OCI-LY7 (cell line): ENCODE data around the gene SURF4. TPM values are rescaled to one million over a fixed set of nuclear protein-coding genes. Genes with fewer than 3 reads are reported as not detected.

Experiments
- BruUV-seq: library from RNA; stranded (reverse); fragments of 400-500 nt; replicated peaks from 2 replicates; lab custom pipeline; 2021; lab: Mats Ljungman, UMichigan
- CTCF ChIA-PET: fragments of 300-600 bp; sonication (Branson Sonifier 250); formaldehyde crosslinking; loops from one replicate; lab custom pipeline; 2022; ENCODE audit warnings: antibody characterized with exemption; ENCODE audit not compliant: unreplicated experiment; lab: Charles Lee
- POLR2A ChIA-PET: fragments of 300-600 bp; sonication (Branson Sonifier 250); formaldehyde crosslinking; loops from one replicate; lab custom pipeline; 2022; ENCODE audit warnings: antibody characterized with exemption; lab: Charles Lee
- DNase-seq: peaks from one replicate; pipeline ENCODE4 v3.0.0-alpha.2; 2015; ENCODE audit warnings: low spot score
- H2AFZ ChIP-seq: fragments of 200-600 bp; sonication (generic), shearing (Covaris generic); 2 replicates; pipeline ENCODE4 v1.6.1; 2014; ENCODE audit warnings: mild to moderate bottlenecking, antibody characterized with exemption, low read length, moderate library complexity
- H3K27ac ChIP-seq: fragments of 200-600 bp; sonication (generic); 2 replicates; pipeline ENCODE4 v1.5.1; 2014; ENCODE audit warnings: mixed run types, low read depth, mild to moderate bottlenecking, moderate library complexity, low read length, inconsistent platforms; ENCODE audit not compliant: poor library complexity, severe bottlenecking
- H3K36me3 ChIP-seq: fragments of 200-600 bp; sonication (generic); 2 replicates; pipeline ENCODE4 v1.6.1; 2014; ENCODE audit warnings: mild to moderate bottlenecking, antibody characterized with exemption, low read length, moderate library complexity, mixed read lengths; ENCODE audit not compliant: insufficient read depth
- H3K4me1 ChIP-seq: fragments of 200-600 bp; sonication (generic); 2 replicates; pipeline ENCODE4 v1.5.1; 2014; ENCODE audit warnings: mild to moderate bottlenecking, low read length; ENCODE audit not compliant: insufficient read depth, poor library complexity, severe bottlenecking
- H3K4me2 ChIP-seq: fragments of 200-600 bp; sonication (generic); 2 replicates; pipeline ENCODE4 v1.6.1; 2014; ENCODE audit warnings: mild to moderate bottlenecking, low read length
- H3K4me3 ChIP-seq: fragments of 200-600 bp; sonication (generic); 2 replicates; pipeline ENCODE4 v1.5.1; 2014; ENCODE audit warnings: mild to moderate bottlenecking, low read depth, low read length; ENCODE audit not compliant: poor library complexity, severe bottlenecking
- H3K79me2 ChIP-seq: fragments of 200-600 bp; sonication (generic); 2 replicates; pipeline ENCODE4 v1.6.1; 2016; ENCODE audit warnings: low read depth, mild to moderate bottlenecking, low read length, moderate library complexity, mixed read lengths; ENCODE audit not compliant: insufficient read depth
- H3K9me2 ChIP-seq: fragments of 200-600 bp; sonication (generic); 2 replicates; pipeline ENCODE4 v1.6.1; 2016; ENCODE audit warnings: mild to moderate bottlenecking, low read length, mixed read lengths; ENCODE audit not compliant: insufficient read depth
- H3K9me3 ChIP-seq: fragments of 200-600 bp; sonication (generic); 2 replicates; pipeline ENCODE4 v1.6.1; 2014; ENCODE audit warnings: mild to moderate bottlenecking, mixed run types, low read length, mixed read lengths
- H4K20me1 ChIP-seq: fragments of 200-600 bp; sonication (generic); 2 replicates; pipeline ENCODE4 v1.6.1; 2014; ENCODE audit warnings: mild to moderate bottlenecking, antibody characterized with exemption, low read length, moderate library complexity, mixed read lengths; ENCODE audit not compliant: insufficient read depth
- CTCF ChIP-seq: fragments of 200-600 bp; sonication (generic); conservative IDR thresholded peaks from 2 replicates; pipeline ENCODE4 v1.5.1; 2014; ENCODE audit warnings: mild to moderate bottlenecking, antibody characterized with exemption, low read length, moderate library complexity, mixed read lengths
- EZH2phosphoT487 ChIP-seq: fragments of 200-600 bp; sonication (generic); IDR thresholded peaks from 2 replicates; pipeline ENCODE4 v1.6.1; 2018; ENCODE audit warnings: low read depth, borderline replicate concordance, mild to moderate bottlenecking, mixed run types, antibody characterized with exemption, low read length, moderate library complexity, mixed read lengths
- intact Hi-C: fragments of 100-400 bp; cut with micrococcal nuclease; formaldehyde crosslinking; loops from one replicate; pipeline ENCODE4 v1.10.0; 2022; ENCODE audit not compliant: unreplicated experiment
- total RNA-seq, 2 experiments: library from RNA; depleted of rRNA in 1 of 2; stranded (reverse); fragments of >200 nt in 1 of 2; shearing (Covaris generic) in 1 of 2; gene quantifications; 2 replicates each; pipeline ENCODE4 v1.2.3, GENCODE V29; 2014 to 2022

SURF4 gene
- total RNA-seq, 2 experiments from 2014 or later, result 75.5 to 92.3 TPM

GRCh38 chr9:133400292-133400691 is 24.4 kb upstream of the SURF4 start:
- Histone ChIP-seq H4K20me1 (no peaks in the 10 kb centered on the region), H3K36me3 (peaks cover 26% of the 10 kb centered on the region), H3K27ac (no peak overlapping the region), H3K9me3 (no peaks in the 10 kb centered on the region), H3K4me3 (no peak overlapping the region), H3K4me2 (no peak overlapping the region), H3K79me2 (no peaks in the 10 kb centered on the region), H3K4me1 (no peaks in the 10 kb centered on the region), H3K9me2 (no peaks in the 10 kb centered on the region), H2AFZ (no peak overlapping the region)
- no TSS peak for BruUV-seq
- intact Hi-C loops, result no loop called here
- DNase-seq, result no peak
- ChIA-PET CTCF (no interaction called here), POLR2A (interaction anchor here (0.7 kb wide), 1 partner anchor 93 kb away, joined by 3 read pairs; no protein-coding TSS in a partner anchor)
- TF ChIP-seq EZH2phosphoT487, result no peak
- no peak for TF ChIP-seq CTCF

GRCh38 chr9:133397895-133398294 is 22.0 kb upstream of the SURF4 start:
- TF ChIP-seq EZH2phosphoT487 (no peak), CTCF (no peak)
- no peak overlapping the region for H3K27ac ChIP-seq
- POLR2A ChIA-PET, result no interaction called here
- H3K4me1 ChIP-seq, result no peaks in the 10 kb centered on the region
- CTCF ChIA-PET, result no interaction called here
- BruUV-seq, result no TSS peak
- H2AFZ ChIP-seq, result no peak overlapping the region
- H3K4me2 ChIP-seq, result no peak overlapping the region
- 0 out of 2 replicates have a peak, but pooled peaks cover 5% of the 10 kb centered on the region for H3K36me3 ChIP-seq
- no peak for DNase-seq
- H4K20me1 ChIP-seq, result no peaks in the 10 kb centered on the region
- no peaks in the 10 kb centered on the region for H3K79me2 ChIP-seq
- intact Hi-C loops, result no loop called here
- no peaks in the 10 kb centered on the region for H3K9me3 ChIP-seq
- H3K9me2 ChIP-seq, result no peaks in the 10 kb centered on the region
- no peak overlapping the region for H3K4me3 ChIP-seq

DNA sequence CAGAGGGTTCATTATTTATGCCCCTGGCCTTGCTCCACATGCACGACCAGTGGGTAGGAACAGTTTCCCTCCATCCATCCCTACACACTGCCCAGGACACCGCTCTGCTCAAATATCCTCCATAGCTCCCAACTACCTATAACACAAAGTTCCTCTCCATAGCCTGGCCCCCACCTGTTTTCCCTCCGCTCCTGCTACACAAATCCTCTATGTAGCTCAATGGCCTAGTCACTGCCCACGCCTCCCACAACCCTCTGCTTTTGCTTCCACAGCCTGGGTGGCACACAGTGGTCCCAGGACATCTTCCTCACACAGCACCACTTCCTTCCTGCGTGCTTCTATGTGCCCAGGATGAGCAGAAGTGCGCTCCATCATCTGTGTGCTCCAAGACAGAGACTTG is 21.5 kb upstream of the SURF4 start:
- Histone ChIP-seq H3K9me2 (no peaks in the 10 kb centered on the region), H3K4me1 (no peaks in the 10 kb centered on the region), H3K9me3 (no peaks in the 10 kb centered on the region), H2AFZ (no peak overlapping the region), H3K4me3 (no peak overlapping the region), H3K27ac (no peak overlapping the region), H3K79me2 (no peaks in the 10 kb centered on the region), H4K20me1 (no peaks in the 10 kb centered on the region), H3K4me2 (no peak overlapping the region), H3K36me3 (no peaks in the 10 kb centered on the region)
- TF ChIP-seq CTCF (no peak), EZH2phosphoT487 (no peak)
- ChIA-PET POLR2A (no interaction called here), CTCF (no interaction called here)
- BruUV-seq, result no TSS peak
- DNase-seq, result no peak
- intact Hi-C loops, result no loop called here
